ENCODE data around the gene PTPN14. TPM values are rescaled to one million over a fixed set of nuclear protein-coding genes. Genes with fewer than 3 reads are reported as not detected.

PTPN14 gene
- total and polyA plus RNA-seq, 2 of the 4 experiments (the other 2 are of a cell fraction): 21.5 to 31.7 TPM

DNA sequence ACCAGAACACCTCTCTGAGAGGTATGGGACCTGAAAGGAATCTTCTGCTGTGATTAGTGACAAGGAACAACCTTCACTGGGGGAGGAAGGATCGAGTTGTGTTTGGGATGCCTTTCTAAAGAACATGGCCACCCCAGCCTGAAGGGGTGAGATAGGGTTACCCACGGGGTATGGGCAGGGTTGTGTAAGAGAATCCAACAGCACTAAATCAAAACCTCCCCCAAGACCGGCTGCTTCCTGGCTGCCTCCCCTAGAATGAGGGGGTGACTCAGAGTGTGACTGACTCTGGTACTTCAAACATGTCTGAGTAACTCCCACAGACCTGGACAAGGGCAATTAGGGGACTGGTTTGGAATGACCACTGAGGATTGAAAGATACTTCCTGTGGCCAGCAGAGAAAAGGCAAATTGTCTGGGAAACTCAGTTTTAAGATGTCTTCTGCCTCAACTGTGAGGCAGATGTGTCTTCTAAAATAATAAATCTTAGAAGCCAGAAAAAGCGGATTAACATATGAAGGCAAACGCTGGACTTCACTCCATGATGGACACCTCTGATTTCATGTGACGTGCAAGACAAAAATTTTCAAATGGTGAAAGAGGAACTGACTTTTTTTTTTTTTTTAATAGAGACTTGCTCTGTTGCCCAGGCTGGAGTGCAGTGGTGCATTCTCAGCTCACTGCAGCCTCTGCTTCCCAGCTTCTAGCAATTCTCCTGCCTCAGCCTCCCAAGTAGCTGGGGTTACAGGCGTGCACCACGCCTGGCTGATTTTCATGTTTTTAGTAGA is 6.7 kb upstream of the PTPN14 start (continued):
- no peak for TF ChIP-seq MXI1 (IDR thresholded peaks at IDR 0.05; ENCODE audit: borderline replicate concordance, low read depth, low read length)
- TF ChIP-seq FOS (IDR thresholded peaks at IDR 0.05; ENCODE audit: low read depth, low read length): peak; percentile 79

DNA sequence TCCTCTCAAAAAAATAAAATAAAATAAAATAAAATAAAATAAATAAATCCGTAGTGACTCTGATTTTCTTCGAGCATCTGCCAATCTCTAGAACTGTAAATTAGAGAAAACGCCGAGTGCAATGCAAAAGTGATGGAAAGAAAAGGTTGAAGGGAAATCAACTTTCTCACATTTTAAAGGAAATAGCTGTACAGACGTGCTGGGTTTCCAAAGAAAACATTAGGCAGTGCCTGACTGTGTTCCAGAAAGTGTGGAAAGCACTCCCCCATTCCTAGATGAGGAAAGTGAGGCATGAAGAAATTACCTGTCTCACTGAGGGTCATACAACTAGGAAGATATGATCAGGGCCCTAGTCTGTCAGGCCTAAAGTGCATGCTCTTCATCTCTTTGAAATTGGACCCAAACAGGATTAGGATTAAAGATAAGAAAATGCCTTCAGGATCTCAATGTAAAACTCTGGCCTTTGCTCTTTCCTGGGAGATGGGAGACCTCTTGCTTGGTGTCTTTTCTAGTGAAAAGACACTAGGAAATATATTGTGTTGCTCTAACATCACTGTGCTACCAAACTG is 1.8 kb upstream of the PTPN14 start:
- peaks cover 6% of the 10 kb centered on the region for H3K9me1 ChIP-seq (ENCODE audit: insufficient read depth, low read length)
- no peak overlapping the region for H3K27ac ChIP-seq (ENCODE audit: insufficient read depth, low read length)
- peaks cover 6% of the 10 kb centered on the region for H3K4me1 ChIP-seq (ENCODE audit: control insufficient read depth, insufficient read depth, low read length)
- peak overlapping the region; percentile 52; the same call in 1 of the 2 replicates for H3K4ac ChIP-seq (ENCODE audit: low read depth, low read length)
- ATAC-seq (ENCODE audit: low read depth) (no peak), DNase-seq (no peak)
- peak overlapping the region; percentile 5; the same call in 1 of the 2 replicates for H3K14ac ChIP-seq (replicated peaks; ENCODE audit: low read depth, low read length)
- no peaks in the 10 kb centered on the region for H3K27me3 ChIP-seq (ENCODE audit: control insufficient read depth, insufficient read depth, low read length)
- WGBS, 2 experiments (ENCODE audit: extremely low coverage in 2 of 2, insufficient read length in 1 of 2): no CpG with 5 or more reads among the region's 5 CpGs
- H4K20me1 ChIP-seq (ENCODE audit: insufficient read depth, low read length): peaks cover 25% of the 10 kb centered on the region
- peak overlapping the region; percentile 65 for H4K91ac ChIP-seq (ENCODE audit: insufficient read depth, low read depth, low read length)
- BruUV-seq (replicated peaks): no TSS peak
- dilution Hi-C loops (cut with HindIII; ENCODE audit: low sequenced_read_pairs, unreplicated experiment): no loop called here
- no peaks in the 10 kb centered on the region for H3K9me3 ChIP-seq (ENCODE audit: control insufficient read depth, insufficient read depth, low read length)
- peak overlapping the region; percentile 49 for H2AK9ac ChIP-seq (replicated peaks; ENCODE audit: low read depth, low read length, poor library complexity)
- H3K36me3 ChIP-seq (ENCODE audit: control insufficient read depth, insufficient read depth, low read length): no peaks in the 10 kb centered on the region
- H2BK120ac ChIP-seq (ENCODE audit: low read depth, low read length): peak overlapping the region; percentile 49
- no peak overlapping the region for H3K9ac ChIP-seq (ENCODE audit: low read depth, low read length)
- H3K18ac ChIP-seq (ENCODE audit: low read depth, low read length): peak overlapping the region; percentile 40; the same call in 1 of the 2 replicates
- H3K4me2 ChIP-seq (ENCODE audit: low read depth, low read length): no peak overlapping the region
- no peak overlapping the region for H2AFZ ChIP-seq (replicated peaks; ENCODE audit: low read length, poor library complexity)
- H2AK5ac ChIP-seq (ENCODE audit: low read depth, low read length): peak overlapping the region; percentile 59
- CTCF ChIA-PET: no interaction called here
- POLR2A ChIA-PET (ENCODE audit: unreplicated experiment): no interaction called here
- intact Hi-C loops (cut with micrococcal nuclease): loop anchor here (5.0 to 10.0 kb wide), 4 partner anchors 74 to 218 kb away; no protein-coding TSS in a partner anchor
- peaks cover 0 to 25% of the 10 kb centered on the region in 2 experiments; a peak in 3 of 4 replicates for H3K79me1 ChIP-seq (ENCODE audit: low read depth in 1 of 2, low read length in 2 of 2)
- peak overlapping the region; percentile 10 to 26; a peak in 3 of 4 replicates for H4K8ac ChIP-seq (ENCODE audit: low read depth in 2 of 2, low read length in 2 of 2)
- peak overlapping the region; percentile 70; the same call in 2 of the 3 replicates for H2BK15ac ChIP-seq (ENCODE audit: low read depth, low read length)
- H3K4me3 ChIP-seq (ENCODE audit: insufficient read depth, low read depth, low read length): no peak overlapping the region
- peak overlapping the region; percentile 59; the same call in 1 of the 2 replicates for H3K23ac ChIP-seq (ENCODE audit: low read depth, low read length)
- in situ Hi-C loops (cut with MboI; ENCODE audit: low sequenced_read_pairs): no loop called here
- H2BK5ac ChIP-seq (ENCODE audit: low read depth, low read length, poor library complexity, severe bottlenecking): peak overlapping the region; percentile 15
- H3K56ac ChIP-seq (ENCODE audit: extremely low read depth, insufficient read depth, low read length): no peak overlapping the region
- peak overlapping the region; percentile 21; the same call in 1 of the 2 replicates for H4K5ac ChIP-seq (ENCODE audit: low read depth, low read length)
- H2BK20ac ChIP-seq (ENCODE audit: low read depth, low read length): peak overlapping the region; percentile 7
- TF ChIP-seq RCOR1 (IDR thresholded peaks at IDR 0.05; ENCODE audit: insufficient replicate concordance, low read length) (no peak), RFX5 (IDR thresholded peaks at IDR 0.05; ENCODE audit: low read depth, low read length) (no peak), MAFK (IDR thresholded peaks at IDR 0.05; ENCODE audit: low read depth, low read length) (no peak), NFE2L2 (IDR thresholded peaks at IDR 0.05; ENCODE audit: low read depth, low read length) (no peak), BHLHE40 (IDR thresholded peaks at IDR 0.05; ENCODE audit: low read depth, low read length) (no peak), MAZ (IDR thresholded peaks at IDR 0.05; ENCODE audit: borderline replicate concordance, low read depth, low read length) (no peak), POLR2A (IDR thresholded peaks at IDR 0.05; ENCODE audit: low read depth, low read length) (no peak), SMC3 (IDR thresholded peaks at IDR 0.05; ENCODE audit: low read depth, low read length) (no peak)
- TF ChIP-seq, protein P1, sequence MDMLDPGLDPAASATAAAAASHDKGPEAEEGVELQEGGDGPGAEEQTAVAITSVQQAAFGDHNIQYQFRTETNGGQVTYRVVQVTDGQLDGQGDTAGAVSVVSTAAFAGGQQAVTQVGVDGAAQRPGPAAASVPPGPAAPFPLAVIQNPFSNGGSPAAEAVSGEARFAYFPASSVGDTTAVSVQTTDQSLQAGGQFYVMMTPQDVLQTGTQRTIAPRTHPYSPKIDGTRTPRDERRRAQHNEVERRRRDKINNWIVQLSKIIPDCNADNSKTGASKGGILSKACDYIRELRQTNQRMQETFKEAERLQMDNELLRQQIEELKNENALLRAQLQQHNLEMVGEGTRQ (IDR thresholded peaks at IDR 0.05; ENCODE audit: low read depth, low read length): no peak
- TF ChIP-seq, protein P2, sequence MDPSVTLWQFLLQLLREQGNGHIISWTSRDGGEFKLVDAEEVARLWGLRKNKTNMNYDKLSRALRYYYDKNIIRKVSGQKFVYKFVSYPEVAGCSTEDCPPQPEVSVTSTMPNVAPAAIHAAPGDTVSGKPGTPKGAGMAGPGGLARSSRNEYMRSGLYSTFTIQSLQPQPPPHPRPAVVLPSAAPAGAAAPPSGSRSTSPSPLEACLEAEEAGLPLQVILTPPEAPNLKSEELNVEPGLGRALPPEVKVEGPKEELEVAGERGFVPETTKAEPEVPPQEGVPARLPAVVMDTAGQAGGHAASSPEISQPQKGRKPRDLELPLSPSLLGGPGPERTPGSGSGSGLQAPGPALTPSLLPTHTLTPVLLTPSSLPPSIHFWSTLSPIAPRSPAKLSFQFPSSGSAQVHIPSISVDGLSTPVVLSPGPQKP (IDR thresholded peaks at IDR 0.05; ENCODE audit: borderline replicate concordance, low read depth, low read length): no peak

All from IMR-90 (cell line).